ENCODE measurements around the gene FHL3. TPM values are rescaled to one million over a fixed set of nuclear protein-coding genes. Genes with fewer than 3 reads are reported as not detected.

FHL3 gene
- total and polyA plus RNA-seq, 2 of the 4 experiments (the other 2 are of a cell fraction): 11.5 to 27.1 TPM

GRCh38 chr1:38025664-38026063 lies 20.4 kb upstream of the FHL3 start:
- Histone ChIP-seq H2BK15ac (ENCODE audit: low read depth, low read length) (no peak overlapping the region), H3K27me3 (ENCODE audit: control insufficient read depth, insufficient read depth, low read length) (no peaks in the 10 kb centered on the region), H4K8ac (ENCODE audit: low read depth in 2 of 2, low read length in 2 of 2) (no peak overlapping the region), H3K23ac (ENCODE audit: low read depth, low read length) (no peak overlapping the region), H4K5ac (ENCODE audit: low read depth, low read length) (no peak overlapping the region), H2AK5ac (ENCODE audit: low read depth, low read length) (no peak overlapping the region), H3K36me3 (ENCODE audit: control insufficient read depth, insufficient read depth, low read length) (peaks cover 30% of the 10 kb centered on the region), H4K20me1 (ENCODE audit: insufficient read depth, low read length) (no peaks in the 10 kb centered on the region), H3K79me1 (ENCODE audit: low read depth in 1 of 2, low read length in 2 of 2) (peaks cover 0 to 4% of the 10 kb centered on the region in 2 experiments; a peak in 1 of 4 replicates), H3K56ac (ENCODE audit: extremely low read depth, insufficient read depth, low read length) (no peak overlapping the region), H2BK20ac (ENCODE audit: low read depth, low read length) (no peak overlapping the region), H3K18ac (ENCODE audit: low read depth, low read length) (no peak overlapping the region), H3K4ac (ENCODE audit: low read depth, low read length) (no peak overlapping the region), H2BK5ac (ENCODE audit: low read depth, low read length, poor library complexity, severe bottlenecking) (no peak overlapping the region), H3K14ac (replicated peaks; ENCODE audit: low read depth, low read length) (no peak overlapping the region), H3K4me3 (ENCODE audit: insufficient read depth, low read depth, low read length) (no peak overlapping the region), H3K9me3 (ENCODE audit: control insufficient read depth, insufficient read depth, low read length) (no peaks in the 10 kb centered on the region), H3K27ac (ENCODE audit: insufficient read depth, low read length) (no peak overlapping the region), H3K4me2 (ENCODE audit: low read depth, low read length) (no peak overlapping the region), H2AK9ac (replicated peaks; ENCODE audit: low read depth, low read length, poor library complexity) (no peak overlapping the region), H2AFZ (replicated peaks; ENCODE audit: low read length, poor library complexity) (no peak overlapping the region), H3K9ac (ENCODE audit: low read depth, low read length) (no peak overlapping the region), H3K9me1 (ENCODE audit: insufficient read depth, low read length) (no peaks in the 10 kb centered on the region), H4K91ac (ENCODE audit: insufficient read depth, low read depth, low read length) (no peak overlapping the region), H3K4me1 (ENCODE audit: control insufficient read depth, insufficient read depth, low read length) (peaks cover 16% of the 10 kb centered on the region; the same call in 1 of the 2 replicates), H2BK120ac (ENCODE audit: low read depth, low read length) (no peak overlapping the region)
- DNase-seq (no peak), ATAC-seq (ENCODE audit: low read depth) (no peak)
- BruUV-seq (replicated peaks): no TSS peak
- dilution Hi-C loops (cut with HindIII; ENCODE audit: low sequenced_read_pairs, unreplicated experiment) (no loop called here), in situ Hi-C loops (cut with MboI; ENCODE audit: low sequenced_read_pairs) (loop anchor here (5.0 kb wide), 1 partner anchor 807 kb away; no protein-coding TSS in a partner anchor), intact Hi-C loops (cut with micrococcal nuclease) (loop anchor here (1.0 to 5.0 kb wide), 4 partner anchors 47 to 809 kb away; no protein-coding TSS in a partner anchor)
- no peak for TF ChIP-seq RAD21 (IDR thresholded peaks at IDR 0.05; ENCODE audit: low read length)
- TF ChIP-seq POLR2A (IDR thresholded peaks at IDR 0.05; ENCODE audit: low read depth, low read length): no peak
- TF ChIP-seq BHLHE40 (IDR thresholded peaks at IDR 0.05; ENCODE audit: low read depth, low read length): no peak
- TF ChIP-seq MAFK (IDR thresholded peaks at IDR 0.05; ENCODE audit: low read depth, low read length): no peak
- no peak for TF ChIP-seq FOS (IDR thresholded peaks at IDR 0.05; ENCODE audit: low read depth, low read length)
- ChIA-PET POLR2A (ENCODE audit: unreplicated experiment) (no interaction called here), CTCF (interaction anchor here (0.6 kb wide), 1 partner anchor 14 kb away, joined by 4 read pairs; no protein-coding TSS in a partner anchor)
- 100% methylated on average over 1 of the region's 6 CpGs; no CpG with 5 or more reads in 1 of the 2 experiments for WGBS, 2 experiments (ENCODE audit: extremely low coverage in 2 of 2, insufficient read length in 1 of 2)

All from IMR-90 (cell line).